HepG2 (cell line): Measurements from ENCODE around the gene IFT43.

Experiments
- ARNTL ChIP-seq: sonication (generic); formaldehyde crosslinking; IDR thresholded peaks from 2 replicates; pipeline ENCODE4 v1.4.0; 2020; ENCODE audit warnings: mild to moderate bottlenecking, missing genetic modification reagents
- EZH2 ChIP-seq: conservative IDR thresholded peaks from 2 replicates; pipeline ENCODE4 v1.6.1; 2012; ENCODE audit warnings: mild to moderate bottlenecking, low read depth, low read length, moderate library complexity
- STAG1 ChIP-seq: sonication (generic); formaldehyde crosslinking; IDR thresholded peaks from 2 replicates; pipeline ENCODE4 v1.4.0; 2020; ENCODE audit warnings: missing genetic modification reagents
- TCF7 ChIP-seq: sonication (generic); IDR thresholded peaks from 2 replicates; pipeline ENCODE4 v1.6.1; 2016; ENCODE audit warnings: antibody characterized with exemption, low read depth
- ZNF512B ChIP-seq: sonication (generic); formaldehyde crosslinking; IDR thresholded peaks from 2 replicates; pipeline ENCODE4 v1.5.1; 2020; ENCODE audit warnings: missing genetic modification reagents, mild to moderate bottlenecking, borderline replicate concordance
- TF ChIP-seq, protein P1 (sequence below): sonication (generic); formaldehyde crosslinking; IDR thresholded peaks from 2 replicates; pipeline ENCODE4 v1.5.0; 2020; ENCODE audit warnings: mild to moderate bottlenecking, missing genetic modification reagents, moderate library complexity

DNA sequence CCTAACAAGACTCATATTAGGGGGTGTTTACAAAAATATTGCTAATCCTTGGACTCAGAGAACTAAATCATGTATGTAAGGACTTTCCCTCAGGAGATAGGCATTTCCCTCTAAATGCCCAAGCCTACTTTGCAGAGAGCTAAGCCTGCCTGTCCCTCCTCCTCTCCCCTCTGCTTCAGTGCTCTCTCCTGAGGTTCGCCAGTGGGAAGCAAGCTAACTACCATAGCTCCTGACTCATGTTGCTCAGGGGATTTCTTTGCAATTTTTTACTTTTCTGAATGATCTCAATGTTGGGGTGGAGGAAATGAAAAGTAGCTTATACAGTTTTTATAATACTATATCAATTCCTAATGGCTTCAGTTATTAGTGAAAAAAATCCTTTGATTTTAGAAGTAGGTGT is 29.6 kb downstream of the IFT43 start:
- TF ChIP-seq STAG1 (CRISPR knock-in tag) (no peak), EZH2 (no peak), ZNF512B (CRISPR knock-in tag) (no peak), ARNTL (CRISPR knock-in tag) (no peak), TCF7 (no peak)
- TF ChIP-seq, protein P1, sequence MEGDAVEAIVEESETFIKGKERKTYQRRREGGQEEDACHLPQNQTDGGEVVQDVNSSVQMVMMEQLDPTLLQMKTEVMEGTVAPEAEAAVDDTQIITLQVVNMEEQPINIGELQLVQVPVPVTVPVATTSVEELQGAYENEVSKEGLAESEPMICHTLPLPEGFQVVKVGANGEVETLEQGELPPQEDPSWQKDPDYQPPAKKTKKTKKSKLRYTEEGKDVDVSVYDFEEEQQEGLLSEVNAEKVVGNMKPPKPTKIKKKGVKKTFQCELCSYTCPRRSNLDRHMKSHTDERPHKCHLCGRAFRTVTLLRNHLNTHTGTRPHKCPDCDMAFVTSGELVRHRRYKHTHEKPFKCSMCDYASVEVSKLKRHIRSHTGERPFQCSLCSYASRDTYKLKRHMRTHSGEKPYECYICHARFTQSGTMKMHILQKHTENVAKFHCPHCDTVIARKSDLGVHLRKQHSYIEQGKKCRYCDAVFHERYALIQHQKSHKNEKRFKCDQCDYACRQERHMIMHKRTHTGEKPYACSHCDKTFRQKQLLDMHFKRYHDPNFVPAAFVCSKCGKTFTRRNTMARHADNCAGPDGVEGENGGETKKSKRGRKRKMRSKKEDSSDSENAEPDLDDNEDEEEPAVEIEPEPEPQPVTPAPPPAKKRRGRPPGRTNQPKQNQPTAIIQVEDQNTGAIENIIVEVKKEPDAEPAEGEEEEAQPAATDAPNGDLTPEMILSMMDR = no peak
